Body of pancreas (tissue), 4 donors: ENCODE data around the gene CPXM1.
A peak's percentile ranks its signal among the peaks of the same experiment; 100 is the strongest.

ENCODE experiments used
- POLR2A ChIP-seq, 3 donors: fragments of 450-650 bp; IDR thresholded peaks; one replicate each; pipeline ENCODE4 v1.6.1; 2016; ENCODE audit warnings: antibody characterized with exemption in 3 of 3, mild to moderate bottlenecking in 2 of 3
- TF ChIP-seq, protein P1 (sequence below), 7 experiments: fragments of 450-650 bp in 4 of 7; fragments of 200-600 bp in 3 of 7; sonication (generic) in 3 of 7; IDR thresholded peaks; one replicate each; pipeline ENCODE4 v1.5.1; 2016 to 2019; ENCODE audit warnings: antibody characterized with exemption in 7 of 7

- TF ChIP-seq, protein P1, sequence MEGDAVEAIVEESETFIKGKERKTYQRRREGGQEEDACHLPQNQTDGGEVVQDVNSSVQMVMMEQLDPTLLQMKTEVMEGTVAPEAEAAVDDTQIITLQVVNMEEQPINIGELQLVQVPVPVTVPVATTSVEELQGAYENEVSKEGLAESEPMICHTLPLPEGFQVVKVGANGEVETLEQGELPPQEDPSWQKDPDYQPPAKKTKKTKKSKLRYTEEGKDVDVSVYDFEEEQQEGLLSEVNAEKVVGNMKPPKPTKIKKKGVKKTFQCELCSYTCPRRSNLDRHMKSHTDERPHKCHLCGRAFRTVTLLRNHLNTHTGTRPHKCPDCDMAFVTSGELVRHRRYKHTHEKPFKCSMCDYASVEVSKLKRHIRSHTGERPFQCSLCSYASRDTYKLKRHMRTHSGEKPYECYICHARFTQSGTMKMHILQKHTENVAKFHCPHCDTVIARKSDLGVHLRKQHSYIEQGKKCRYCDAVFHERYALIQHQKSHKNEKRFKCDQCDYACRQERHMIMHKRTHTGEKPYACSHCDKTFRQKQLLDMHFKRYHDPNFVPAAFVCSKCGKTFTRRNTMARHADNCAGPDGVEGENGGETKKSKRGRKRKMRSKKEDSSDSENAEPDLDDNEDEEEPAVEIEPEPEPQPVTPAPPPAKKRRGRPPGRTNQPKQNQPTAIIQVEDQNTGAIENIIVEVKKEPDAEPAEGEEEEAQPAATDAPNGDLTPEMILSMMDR (IDR thresholded peaks at IDR 0.05) = peak in 2 of 7 experiments; percentile 8 to 29
- peak in 2 of 3 donors; percentile 31 to 36 for TF ChIP-seq POLR2A (IDR thresholded peaks at IDR 0.05)
Measured at GRCh38 chr20:2767768-2768631, 32.4 kb downstream of the CPXM1 start.
